Progenitor cell of endocrine pancreas (in vitro differentiated cells): ENCODE measurements around the gene VPS13D. TPM values are rescaled to one million over a fixed set of nuclear protein-coding genes. Genes with fewer than 3 reads are reported as not detected.
A peak's percentile ranks its signal among the peaks of the same experiment; 100 is the strongest.

Experiments
- DNase-seq: peaks from one replicate; pipeline ENCODE4 v3.0.0; 2021; ENCODE audit warnings: low spot score; ENCODE audit not compliant: unreplicated experiment
- H3K27ac Mint-ChIP-seq: 2 replicates; pipeline ENCODE4 v1.8.0; 2021; ENCODE audit warnings: mild to moderate bottlenecking, moderate library complexity, mixed read lengths
- H3K27me3 Mint-ChIP-seq: 2 replicates; pipeline ENCODE4 v1.8.0; 2021; ENCODE audit warnings: mixed read lengths
- H3K36me3 Mint-ChIP-seq: 2 replicates; pipeline ENCODE4 v1.8.0; 2022; ENCODE audit warnings: mixed read lengths; ENCODE audit not compliant: insufficient read depth
- H3K4me1 Mint-ChIP-seq: 2 replicates; pipeline ENCODE4 v1.8.0; 2021; ENCODE audit warnings: low read depth, mixed read lengths
- H3K4me3 Mint-ChIP-seq: 2 replicates; pipeline ENCODE4 v1.8.0; 2021; ENCODE audit warnings: low read depth, mild to moderate bottlenecking, moderate library complexity, mixed read lengths
- H3K9me3 Mint-ChIP-seq: 2 replicates; pipeline ENCODE4 v1.8.0; 2021; ENCODE audit warnings: low read depth, mixed read lengths
- total RNA-seq: library from RNA; stranded (reverse); gene quantifications from 2 replicates; pipeline ENCODE4 v1.2.1, GENCODE V29; 2021
- TF ChIP-seq, protein P1 (sequence below): fragments of 200-600 bp; sonication (generic); IDR thresholded peaks from one replicate; pipeline ENCODE4 v1.5.0; 2021; ENCODE audit warnings: antibody characterized with exemption, mild to moderate bottlenecking; ENCODE audit not compliant: unreplicated experiment

VPS13D gene
- total RNA-seq, 1 donor from 2014 or later = 41.9 TPM

DNA sequence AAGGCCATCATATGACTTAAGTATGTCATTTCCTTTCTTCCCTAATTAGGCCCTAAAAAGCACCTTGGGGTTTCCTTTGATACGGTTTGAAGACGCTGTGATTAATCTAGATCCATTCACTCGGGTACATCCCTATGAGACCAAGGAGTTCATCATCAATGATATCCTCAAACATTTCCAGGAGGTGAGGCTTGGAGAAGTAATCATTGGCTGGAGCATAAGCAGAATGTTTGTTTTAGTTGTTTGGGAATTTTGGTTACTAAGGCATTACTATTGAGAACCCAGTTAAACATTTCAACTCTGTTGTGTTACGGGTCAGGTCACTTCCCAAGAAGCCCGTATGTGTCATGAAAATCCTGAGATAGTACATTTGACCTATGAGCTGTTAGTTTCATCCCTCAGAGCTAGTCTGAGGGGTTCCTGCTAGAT lies 185.2 kb downstream of the VPS13D start:
- Mint-ChIP-seq H3K4me1 (peaks cover 6% of the 10 kb centered on the region), H3K27ac (no peak overlapping the region), H3K9me3 (peaks cover 17% of the 10 kb centered on the region), H3K27me3 (no peaks in the 10 kb centered on the region), H3K36me3 (peaks cover 56% of the 10 kb centered on the region), H3K4me3 (no peak overlapping the region)
- DNase-seq = no peak
- TF ChIP-seq, protein P1, sequence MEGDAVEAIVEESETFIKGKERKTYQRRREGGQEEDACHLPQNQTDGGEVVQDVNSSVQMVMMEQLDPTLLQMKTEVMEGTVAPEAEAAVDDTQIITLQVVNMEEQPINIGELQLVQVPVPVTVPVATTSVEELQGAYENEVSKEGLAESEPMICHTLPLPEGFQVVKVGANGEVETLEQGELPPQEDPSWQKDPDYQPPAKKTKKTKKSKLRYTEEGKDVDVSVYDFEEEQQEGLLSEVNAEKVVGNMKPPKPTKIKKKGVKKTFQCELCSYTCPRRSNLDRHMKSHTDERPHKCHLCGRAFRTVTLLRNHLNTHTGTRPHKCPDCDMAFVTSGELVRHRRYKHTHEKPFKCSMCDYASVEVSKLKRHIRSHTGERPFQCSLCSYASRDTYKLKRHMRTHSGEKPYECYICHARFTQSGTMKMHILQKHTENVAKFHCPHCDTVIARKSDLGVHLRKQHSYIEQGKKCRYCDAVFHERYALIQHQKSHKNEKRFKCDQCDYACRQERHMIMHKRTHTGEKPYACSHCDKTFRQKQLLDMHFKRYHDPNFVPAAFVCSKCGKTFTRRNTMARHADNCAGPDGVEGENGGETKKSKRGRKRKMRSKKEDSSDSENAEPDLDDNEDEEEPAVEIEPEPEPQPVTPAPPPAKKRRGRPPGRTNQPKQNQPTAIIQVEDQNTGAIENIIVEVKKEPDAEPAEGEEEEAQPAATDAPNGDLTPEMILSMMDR = no peak

- TF ChIP-seq, protein P1 = no peak
- peaks cover 6% of the 10 kb centered on the region for H3K4me1 Mint-ChIP-seq
- H3K36me3 Mint-ChIP-seq = peaks cover 49% of the 10 kb centered on the region
- no peak for DNase-seq
- H3K27me3 Mint-ChIP-seq = no peaks in the 10 kb centered on the region
- no peak overlapping the region for H3K4me3 Mint-ChIP-seq
- H3K27ac Mint-ChIP-seq = no peak overlapping the region
- H3K9me3 Mint-ChIP-seq = peaks cover 14% of the 10 kb centered on the region
Measured at GRCh38 chr1:12416101-12416500, 186.3 kb downstream of the VPS13D start.

GRCh38 chr1:12416744-12417143 lies 186.9 kb downstream of the VPS13D start:
- Mint-ChIP-seq H3K4me1 (peaks cover 8% of the 10 kb centered on the region), H3K27me3 (no peaks in the 10 kb centered on the region), H3K36me3 (peaks cover 44% of the 10 kb centered on the region), H3K9me3 (peaks cover 13% of the 10 kb centered on the region), H3K4me3 (no peak overlapping the region), H3K27ac (peak overlapping the region; percentile 76)
- TF ChIP-seq, protein P1 = no peak
- no peak for DNase-seq

GRCh38 chr1:12417389-12417788 lies 187.6 kb downstream of the VPS13D start:
- peaks cover 40% of the 10 kb centered on the region for H3K36me3 Mint-ChIP-seq
- no peak for DNase-seq
- TF ChIP-seq, protein P1 = no peak
- no peak overlapping the region for H3K4me3 Mint-ChIP-seq
- H3K27me3 Mint-ChIP-seq = no peaks in the 10 kb centered on the region
- H3K27ac Mint-ChIP-seq = no peak overlapping the region
- peaks cover 8% of the 10 kb centered on the region for H3K4me1 Mint-ChIP-seq
- peaks cover 6% of the 10 kb centered on the region for H3K9me3 Mint-ChIP-seq

DNA sequence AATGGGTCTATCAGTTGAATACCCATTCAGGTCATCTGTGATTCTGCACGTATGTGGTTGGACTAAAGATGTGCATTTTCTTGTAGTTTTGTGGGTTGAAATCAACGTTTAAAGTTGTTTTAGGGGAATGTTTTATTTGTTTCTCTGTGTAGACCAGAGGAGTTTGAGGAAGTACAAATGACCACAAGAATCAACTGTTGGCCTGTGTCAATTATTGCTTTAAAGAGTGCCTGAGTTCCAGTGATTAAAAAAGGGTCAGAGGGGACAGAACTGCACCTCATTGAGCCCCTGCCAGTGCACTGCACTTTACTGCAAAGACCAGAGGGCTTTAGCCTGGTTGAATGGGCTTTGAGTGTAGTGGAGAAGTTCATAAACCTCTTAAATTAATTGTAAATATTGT lies 190.3 kb downstream of the VPS13D start:
- no peak for DNase-seq
- peaks cover 13% of the 10 kb centered on the region for H3K4me1 Mint-ChIP-seq
- no peaks in the 10 kb centered on the region for H3K9me3 Mint-ChIP-seq
- TF ChIP-seq, protein P1 = no peak
- no peak overlapping the region for H3K27ac Mint-ChIP-seq
- H3K27me3 Mint-ChIP-seq = no peaks in the 10 kb centered on the region
- peaks cover 30% of the 10 kb centered on the region for H3K36me3 Mint-ChIP-seq
- no peak overlapping the region for H3K4me3 Mint-ChIP-seq
